SJSA1 (cell line): ENCODE data around the gene PAK1. TPM values are rescaled to one million over a fixed set of nuclear protein-coding genes. Genes with fewer than 3 reads are reported as not detected.

Source experiments
- DNase-seq, 2 experiments: peaks; one replicate each; pipeline ENCODE4 v3.0.0-alpha.2; 2015 to 2020; ENCODE audit warnings: low spot score in 2 of 2, low read depth in 1 of 2
- H3K27ac ChIP-seq: fragments of 250-450 bp; sonication (Bioruptor Pico); 2 replicates; pipeline ENCODE4 v1.5.1; 2020; ENCODE audit warnings: mild to moderate bottlenecking, moderate library complexity
- H3K27me3 ChIP-seq: fragments of 250-450 bp; sonication (Bioruptor Pico); replicated peaks from 2 replicates; pipeline ENCODE4 v1.5.1; 2020; ENCODE audit warnings: mild to moderate bottlenecking, moderate library complexity
- H3K36me3 ChIP-seq: fragments of 250-450 bp; sonication (Bioruptor Pico); 2 replicates; pipeline ENCODE4 v1.5.1; 2020; ENCODE audit warnings: mild to moderate bottlenecking
- H3K4me1 ChIP-seq: fragments of 250-450 bp; sonication (Bioruptor Pico); replicated peaks from 2 replicates; pipeline ENCODE4 v1.6.1; 2021; ENCODE audit warnings: mild to moderate bottlenecking
- H3K4me3 ChIP-seq: fragments of 250-450 bp; sonication (Bioruptor Pico); 2 replicates; pipeline ENCODE4 v1.5.1; 2020; ENCODE audit warnings: mild to moderate bottlenecking
- H3K9me3 ChIP-seq: fragments of 250-450 bp; sonication (Bioruptor Pico); replicated peaks from 2 replicates; pipeline ENCODE4 v1.5.1; 2020; ENCODE audit warnings: mild to moderate bottlenecking
- total RNA-seq: library from RNA; depleted of rRNA; stranded (reverse); fragments of >200 nt; shearing (Covaris generic); gene quantifications from 2 replicates; pipeline ENCODE4 v1.2.3, GENCODE V29; 2014

Gene PAK1
- total RNA-seq, 1 experiment from 2014 or later, result 14.4 TPM

DNA sequence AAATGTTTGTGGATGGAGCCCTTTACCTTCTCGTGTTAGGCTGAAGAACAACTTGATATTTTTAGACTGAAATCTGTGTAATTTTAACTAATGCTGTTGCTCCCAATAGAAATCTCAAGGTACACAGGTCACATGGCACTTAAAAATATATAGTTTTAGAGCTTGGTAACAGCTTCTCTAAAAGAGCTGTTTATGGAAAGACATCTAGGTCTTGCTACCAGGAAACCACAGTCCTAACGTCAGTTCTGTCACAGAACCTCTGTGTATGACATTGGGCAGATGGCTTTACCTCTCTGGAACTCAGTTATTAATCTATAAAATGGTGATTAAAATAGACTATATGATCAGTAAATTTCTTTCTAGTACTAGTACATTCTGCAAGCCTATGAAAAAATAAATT is 35.4 kb downstream of the PAK1 start:
- Histone ChIP-seq H3K9me3 (no peaks in the 10 kb centered on the region), H3K27ac (no peak overlapping the region), H3K4me3 (no peak overlapping the region), H3K27me3 (no peaks in the 10 kb centered on the region), H3K36me3 (no peaks in the 10 kb centered on the region), H3K4me1 (no peaks in the 10 kb centered on the region)
- no peak for DNase-seq

GRCh38 chr11:77436969-77437368 is 36.9 kb downstream of the PAK1 start:
- no peak overlapping the region for H3K4me3 ChIP-seq
- H3K4me1 ChIP-seq, result no peaks in the 10 kb centered on the region
- H3K27me3 ChIP-seq, result no peaks in the 10 kb centered on the region
- no peak overlapping the region for H3K27ac ChIP-seq
- H3K36me3 ChIP-seq, result no peaks in the 10 kb centered on the region
- no peaks in the 10 kb centered on the region for H3K9me3 ChIP-seq
- no peak for DNase-seq

GRCh38 chr11:77436506-77436905 is 37.4 kb downstream of the PAK1 start:
- Histone ChIP-seq H3K36me3 (no peaks in the 10 kb centered on the region), H3K4me1 (no peaks in the 10 kb centered on the region), H3K27ac (no peak overlapping the region), H3K27me3 (no peaks in the 10 kb centered on the region), H3K9me3 (no peaks in the 10 kb centered on the region), H3K4me3 (no peak overlapping the region)
- no peak for DNase-seq

DNA sequence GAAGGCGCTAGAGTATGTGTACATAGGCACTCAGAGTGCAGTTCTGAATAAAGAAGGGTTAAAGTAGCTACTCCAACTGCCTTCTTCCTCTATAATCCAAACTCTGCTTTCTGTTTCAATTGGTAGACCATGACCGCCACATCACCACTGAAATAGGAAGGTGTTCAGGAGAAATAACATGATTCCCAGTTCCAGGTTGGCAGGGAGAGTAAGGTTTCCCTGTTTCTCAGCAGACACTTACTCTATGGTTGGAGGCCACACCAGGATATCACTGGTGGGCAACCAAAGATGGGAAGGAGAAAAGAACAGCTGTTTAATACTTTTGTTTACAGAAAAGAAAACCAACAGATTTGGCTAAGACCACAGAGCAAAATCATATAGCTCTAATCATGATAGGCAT is 37.9 kb downstream of the PAK1 start:
- no peak for DNase-seq
- H3K4me3 ChIP-seq, result no peak overlapping the region
- no peak overlapping the region for H3K27ac ChIP-seq
- H3K36me3 ChIP-seq, result no peaks in the 10 kb centered on the region
- no peaks in the 10 kb centered on the region for H3K27me3 ChIP-seq
- no peaks in the 10 kb centered on the region for H3K4me1 ChIP-seq
- no peaks in the 10 kb centered on the region for H3K9me3 ChIP-seq

DNA sequence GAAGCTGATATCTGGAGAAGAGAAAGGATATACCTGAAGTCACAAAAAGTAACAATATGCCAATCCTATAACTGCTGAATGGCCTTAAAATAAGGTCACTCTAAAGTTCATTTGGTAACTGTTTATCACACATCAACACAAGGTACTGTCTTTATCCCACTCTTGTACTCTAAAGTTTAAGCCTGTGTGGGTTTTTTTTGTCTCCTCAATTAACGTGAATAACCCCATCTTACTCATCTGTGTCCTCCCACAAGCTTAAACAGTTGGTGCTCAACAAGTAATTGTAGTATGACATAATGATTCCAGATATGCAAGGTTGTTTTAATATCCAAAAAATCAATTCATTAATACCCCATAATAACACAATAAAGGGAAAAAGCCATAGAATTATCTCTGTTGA is 42.1 kb downstream of the PAK1 start:
- Histone ChIP-seq H3K27ac (no peak overlapping the region), H3K27me3 (no peaks in the 10 kb centered on the region), H3K4me3 (no peak overlapping the region), H3K9me3 (no peaks in the 10 kb centered on the region), H3K36me3 (no peaks in the 10 kb centered on the region), H3K4me1 (no peaks in the 10 kb centered on the region)
- DNase-seq, result no peak

DNA sequence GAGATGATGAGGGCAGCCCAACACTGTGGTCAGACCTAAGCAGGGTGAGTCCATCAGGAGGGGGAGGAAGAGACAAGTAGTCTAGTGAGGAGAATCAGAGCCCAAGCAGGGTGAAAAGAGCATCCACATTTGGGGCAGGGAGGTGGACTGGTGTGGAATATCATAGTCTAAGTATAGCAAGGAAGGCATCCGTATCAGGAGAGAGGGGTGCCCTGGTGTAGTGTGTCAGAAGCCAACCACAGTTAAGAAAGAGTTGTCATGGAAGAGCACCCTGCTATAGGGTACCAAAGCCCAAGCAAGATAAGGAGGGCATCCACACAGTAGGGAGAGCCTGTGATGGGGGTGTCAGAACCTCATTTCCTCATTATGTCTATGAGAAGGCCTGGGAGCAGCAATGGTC is 45.3 kb downstream of the PAK1 start:
- no peaks in the 10 kb centered on the region for H3K27me3 ChIP-seq
- H3K36me3 ChIP-seq, result no peaks in the 10 kb centered on the region
- no peak for DNase-seq
- H3K27ac ChIP-seq, result no peak overlapping the region
- no peak overlapping the region for H3K4me3 ChIP-seq
- no peaks in the 10 kb centered on the region for H3K9me3 ChIP-seq
- H3K4me1 ChIP-seq, result no peaks in the 10 kb centered on the region

GRCh38 chr11:77425346-77425745 is 48.5 kb downstream of the PAK1 start:
- Histone ChIP-seq H3K4me1 (no peaks in the 10 kb centered on the region), H3K27ac (no peak overlapping the region), H3K9me3 (no peaks in the 10 kb centered on the region), H3K36me3 (no peaks in the 10 kb centered on the region), H3K27me3 (no peaks in the 10 kb centered on the region), H3K4me3 (no peak overlapping the region)
- no peak for DNase-seq

DNA sequence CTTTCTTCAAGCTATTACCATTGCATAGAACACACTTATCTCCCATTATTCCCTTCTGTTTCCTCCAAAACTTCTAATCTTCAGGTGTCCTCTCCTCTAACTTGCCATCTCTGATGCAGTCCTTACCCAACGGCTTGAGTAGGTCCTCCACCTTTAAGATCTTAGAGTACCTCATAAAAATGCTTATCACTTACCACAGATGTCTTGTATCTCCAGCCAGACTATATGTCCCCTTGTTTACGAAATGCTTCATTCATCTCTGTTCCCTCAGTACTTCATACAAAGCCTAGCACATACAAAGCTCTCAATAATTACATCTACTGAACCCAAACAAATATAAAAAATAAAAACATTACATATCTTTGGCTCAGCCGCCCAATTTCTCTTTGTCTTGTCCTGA is 49.2 kb downstream of the PAK1 start:
- H3K4me1 ChIP-seq, result no peaks in the 10 kb centered on the region
- no peaks in the 10 kb centered on the region for H3K27me3 ChIP-seq
- DNase-seq, result no peak

GRCh38 chr11:77423624-77424023 is 50.3 kb downstream of the PAK1 start:
- DNase-seq, result no peak
- H3K9me3 ChIP-seq, result no peaks in the 10 kb centered on the region
- H3K36me3 ChIP-seq, result no peaks in the 10 kb centered on the region
- no peaks in the 10 kb centered on the region for H3K27me3 ChIP-seq
- no peaks in the 10 kb centered on the region for H3K4me1 ChIP-seq
- no peak overlapping the region for H3K27ac ChIP-seq
- no peak overlapping the region for H3K4me3 ChIP-seq

More for the DNA sequence above, 49.2 kb downstream of the PAK1 start:
- no peak overlapping the region for H3K4me3 ChIP-seq
- no peaks in the 10 kb centered on the region for H3K36me3 ChIP-seq
- H3K9me3 ChIP-seq, result no peaks in the 10 kb centered on the region
- H3K27ac ChIP-seq, result no peak overlapping the region

DNA sequence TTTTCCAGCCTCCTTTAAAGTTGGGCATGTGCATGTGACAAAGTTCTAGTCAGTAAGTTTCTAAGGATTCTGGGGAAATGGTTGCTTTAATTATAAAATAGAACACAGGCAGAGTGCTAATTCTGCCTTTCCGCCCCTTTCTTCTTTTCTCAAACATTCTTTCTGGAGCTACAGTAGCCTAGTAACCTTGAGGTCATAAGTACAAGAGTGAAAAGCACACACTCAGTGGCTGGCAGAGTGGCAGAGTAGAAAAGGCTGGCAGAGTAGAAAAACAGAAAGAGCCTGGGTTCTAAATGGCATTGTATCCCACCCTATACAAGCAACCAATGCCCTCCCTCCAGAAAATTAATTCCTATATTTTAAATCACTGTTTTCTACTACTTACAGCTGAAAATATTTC is 51.2 kb downstream of the PAK1 start:
- Histone ChIP-seq H3K27me3 (no peaks in the 10 kb centered on the region), H3K36me3 (no peaks in the 10 kb centered on the region), H3K27ac (no peak overlapping the region), H3K4me3 (no peak overlapping the region), H3K9me3 (no peaks in the 10 kb centered on the region), H3K4me1 (no peaks in the 10 kb centered on the region)
- no peak for DNase-seq

GRCh38 chr11:77421041-77421723 is 52.7 kb downstream of the PAK1 start:
- no peak overlapping the region for H3K27ac ChIP-seq
- H3K4me1 ChIP-seq, result no peaks in the 10 kb centered on the region
- no peaks in the 10 kb centered on the region for H3K9me3 ChIP-seq
- no peaks in the 10 kb centered on the region for H3K36me3 ChIP-seq
- no peak for DNase-seq
- no peak overlapping the region for H3K4me3 ChIP-seq
- no peaks in the 10 kb centered on the region for H3K27me3 ChIP-seq

DNA sequence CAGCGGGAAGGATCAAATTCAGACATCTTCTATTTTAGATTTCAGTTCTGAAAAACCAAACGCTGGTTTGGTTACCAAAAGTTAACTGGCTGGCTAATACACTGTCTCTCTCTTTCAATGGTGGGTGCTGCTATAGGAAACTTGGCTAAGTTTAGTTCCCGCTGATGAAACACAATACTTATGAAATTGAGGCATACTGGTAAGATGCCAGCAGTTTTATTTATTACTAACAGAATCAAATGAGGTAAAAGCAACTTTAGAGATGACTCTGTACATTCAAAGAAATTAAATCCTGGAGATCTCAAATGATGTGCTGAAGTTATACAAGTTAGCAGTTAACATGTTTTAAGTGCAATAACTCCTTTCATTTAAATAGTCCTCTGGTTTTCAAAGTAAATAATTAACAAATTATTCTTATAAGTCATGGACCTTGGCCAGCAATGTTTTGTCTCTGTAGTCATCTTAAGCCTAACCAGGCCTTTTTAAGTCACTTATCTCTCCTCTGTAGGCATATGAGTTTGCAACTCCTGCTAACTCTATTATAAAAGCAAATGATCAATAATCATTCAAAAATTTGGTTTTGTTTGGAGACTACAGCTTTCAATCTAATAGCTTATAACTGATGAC is 54.8 kb downstream of the PAK1 start:
- no peaks in the 10 kb centered on the region for H3K36me3 ChIP-seq
- no peak overlapping the region for H3K27ac ChIP-seq
- no peak for DNase-seq
- H3K27me3 ChIP-seq, result no peaks in the 10 kb centered on the region
- H3K9me3 ChIP-seq, result no peaks in the 10 kb centered on the region
- H3K4me1 ChIP-seq, result no peaks in the 10 kb centered on the region
- H3K4me3 ChIP-seq, result no peak overlapping the region

- Histone ChIP-seq H3K4me1 (no peaks in the 10 kb centered on the region), H3K27ac (no peak overlapping the region), H3K36me3 (no peaks in the 10 kb centered on the region), H3K9me3 (no peaks in the 10 kb centered on the region), H3K27me3 (no peaks in the 10 kb centered on the region), H3K4me3 (no peak overlapping the region)
- no peak for DNase-seq
These were observed 55.5 kb downstream of the PAK1 start for GRCh38 chr11:77418155-77418970.

GRCh38 chr11:77416357-77416756 is 57.5 kb downstream of the PAK1 start:
- Histone ChIP-seq H3K27ac (no peak overlapping the region), H3K9me3 (no peaks in the 10 kb centered on the region), H3K4me1 (0 out of 2 replicates have a peak, but pooled peaks cover 4% of the 10 kb centered on the region), H3K27me3 (no peaks in the 10 kb centered on the region), H3K4me3 (no peak overlapping the region), H3K36me3 (no peaks in the 10 kb centered on the region)
- DNase-seq, result no peak
